Measurements from ENCODE around the gene PTPRE. TPM values are rescaled to one million over a fixed set of nuclear protein-coding genes. Genes with fewer than 3 reads are reported as not detected.
"Not testable (repeated sequence)": the region's sequence is repeated elsewhere in the genome, so short reads cannot be mapped to it uniquely, and the experiment has no call there.

The PTPRE gene
- total RNA-seq, 1 experiment from 2014 or later: 7.9 TPM

DNA sequence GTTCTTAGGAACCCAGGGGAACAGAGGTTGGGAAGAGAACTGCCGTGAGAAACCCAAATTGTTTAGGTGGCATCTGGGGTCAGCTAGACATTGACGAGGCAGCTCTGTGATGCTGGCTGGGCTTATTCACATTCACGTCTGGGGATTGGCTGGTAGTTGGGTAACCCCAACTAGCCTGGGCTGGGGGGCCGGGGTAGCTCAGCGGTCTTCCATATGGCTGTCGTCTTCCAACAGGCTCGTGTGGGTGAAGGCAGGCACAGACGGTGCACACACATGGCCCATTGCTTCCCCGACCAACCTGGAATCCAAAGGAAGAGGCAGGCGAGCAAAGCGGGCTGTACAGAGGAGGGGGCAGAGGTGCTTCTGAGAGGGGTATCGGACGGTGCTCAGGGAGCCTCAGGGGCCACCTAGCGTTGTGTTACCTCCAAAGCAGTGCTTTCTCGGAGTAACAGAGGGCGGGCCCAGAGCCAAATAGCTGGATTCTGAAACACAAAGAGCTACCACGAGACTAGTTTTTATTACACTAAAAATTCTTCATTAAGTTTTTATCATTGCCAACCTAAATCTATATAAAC, 184.8 kb downstream of the PTPRE start:
- H3K9me3 ChIP-seq (ENCODE audit: insufficient read depth, low read depth): no peaks in the 10 kb centered on the region
- no peaks in the 10 kb centered on the region for H3K4me1 ChIP-seq (replicated peaks; ENCODE audit: insufficient read depth)
- no peak overlapping the region for H2AFZ ChIP-seq
- no peaks in the 10 kb centered on the region for H4K20me1 ChIP-seq (ENCODE audit: insufficient read depth)
- POLR2A ChIA-PET (ENCODE audit: unreplicated experiment): no interaction called here
- BruUV-seq (replicated peaks): no TSS peak
- no peak for DNase-seq
- no peak overlapping the region for H3K4me2 ChIP-seq
- CTCF ChIA-PET: interaction anchor here (0.6 kb wide), 1 partner anchor 9 kb away, joined by 4 read pairs; no protein-coding TSS in a partner anchor
- no peak overlapping the region for H3K27ac ChIP-seq
- no peaks in the 10 kb centered on the region for H3K79me2 ChIP-seq (ENCODE audit: low read depth)
- no peaks in the 10 kb centered on the region for H3K27me3 ChIP-seq (ENCODE audit: insufficient read depth, low read depth)
- peaks cover 7% of the 10 kb centered on the region; the same call in 1 of the 2 replicates for H3F3A ChIP-seq (ENCODE audit: insufficient read depth, low read depth)
- TF ChIP-seq EZH2 (IDR thresholded peaks at IDR 0.05; ENCODE audit: low read depth) (no peak), CTCF (conservative IDR thresholded peaks at IDR 0.05) (no peak)
- intact Hi-C loops (cut with micrococcal nuclease; ENCODE audit: unreplicated experiment): no loop called here
- no peaks in the 10 kb centered on the region for H3K36me3 ChIP-seq (ENCODE audit: low read depth)
- no peaks in the 10 kb centered on the region for H3K9me2 ChIP-seq (ENCODE audit: insufficient read depth)
- no peak overlapping the region for H3K4me3 ChIP-seq

DNA sequence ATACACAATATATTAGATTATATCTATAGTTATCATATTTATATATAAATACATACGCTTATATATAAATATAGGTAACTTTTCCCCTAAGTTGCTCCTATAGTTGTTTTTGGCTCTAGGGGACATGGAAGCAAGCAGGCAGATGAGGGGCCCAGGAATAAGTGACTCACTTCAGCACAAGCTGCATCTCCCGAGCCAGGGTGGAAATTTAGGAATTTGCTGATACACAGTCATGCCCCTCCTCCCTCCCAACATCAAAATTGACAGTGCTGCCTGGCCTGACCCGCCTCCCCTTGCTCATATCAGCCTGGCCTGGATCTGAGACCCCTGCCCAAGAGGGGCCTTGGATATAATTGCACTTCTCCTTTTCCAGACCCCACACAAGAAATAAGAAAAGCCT, 185.6 kb downstream of the PTPRE start:
- Histone ChIP-seq H3K4me2 (no peak overlapping the region), H3K27ac (no peak overlapping the region), H2AFZ (no peak overlapping the region), H3K36me3 (ENCODE audit: low read depth) (no peaks in the 10 kb centered on the region), H3K4me1 (replicated peaks; ENCODE audit: insufficient read depth) (no peaks in the 10 kb centered on the region), H3K27me3 (ENCODE audit: insufficient read depth, low read depth) (no peaks in the 10 kb centered on the region), H3K79me2 (ENCODE audit: low read depth) (no peaks in the 10 kb centered on the region), H3K9me2 (ENCODE audit: insufficient read depth) (no peaks in the 10 kb centered on the region), H3K4me3 (no peak overlapping the region), H3K9me3 (ENCODE audit: insufficient read depth, low read depth) (no peaks in the 10 kb centered on the region), H4K20me1 (ENCODE audit: insufficient read depth) (no peaks in the 10 kb centered on the region), H3F3A (ENCODE audit: insufficient read depth, low read depth) (peaks cover 7% of the 10 kb centered on the region; the same call in 1 of the 2 replicates)
- ChIA-PET POLR2A (ENCODE audit: unreplicated experiment) (no interaction called here), CTCF (interaction anchor here (0.6 kb wide), 1 partner anchor 9 kb away, joined by 4 read pairs; no protein-coding TSS in a partner anchor)
- TF ChIP-seq EZH2 (IDR thresholded peaks at IDR 0.05; ENCODE audit: low read depth) (no peak), CTCF (conservative IDR thresholded peaks at IDR 0.05) (no peak)
- no peak for DNase-seq
- no TSS peak for BruUV-seq (replicated peaks)
- intact Hi-C loops (cut with micrococcal nuclease; ENCODE audit: unreplicated experiment): no loop called here

GRCh38 chr10:128094596-128094995, 187.7 kb downstream of the PTPRE start:
- H3K4me3 ChIP-seq; H3K27ac ChIP-seq; DNase-seq; POLR2A ChIA-PET (ENCODE audit: unreplicated experiment); H3F3A ChIP-seq (ENCODE audit: insufficient read depth, low read depth); H2AFZ ChIP-seq; H3K27me3 ChIP-seq (ENCODE audit: insufficient read depth, low read depth); H3K9me3 ChIP-seq (ENCODE audit: insufficient read depth, low read depth); H3K9me2 ChIP-seq (ENCODE audit: insufficient read depth); H3K36me3 ChIP-seq (ENCODE audit: low read depth); intact Hi-C loops (cut with micrococcal nuclease; ENCODE audit: unreplicated experiment); H3K79me2 ChIP-seq (ENCODE audit: low read depth); H4K20me1 ChIP-seq (ENCODE audit: insufficient read depth); H3K4me2 ChIP-seq; H3K4me1 ChIP-seq (replicated peaks; ENCODE audit: insufficient read depth): not testable (repeated sequence)
- TSS peak; percentile 19 for BruUV-seq (replicated peaks)
- CTCF ChIA-PET: interaction anchor here (0.7 kb wide), 1 partner anchor 24 kb away, joined by 6 read pairs; no protein-coding TSS in a partner anchor
